Loucy (cell line): ENCODE data around the gene MESD.

ENCODE experiments used
- H2AFZ ChIP-seq: fragments of 200-600 bp; sonication (generic); 2 replicates; pipeline ENCODE4 v1.6.0; 2016; ENCODE audit warnings: antibody characterized with exemption, mild to moderate bottlenecking, low read length, moderate library complexity
- H3F3A ChIP-seq: fragments of 200-600 bp; 2 replicates; pipeline ENCODE4 v1.6.0; 2016; ENCODE audit warnings: antibody characterized with exemption, low read depth, mild to moderate bottlenecking
- H3K27me3 ChIP-seq: fragments of 200-600 bp; sonication (generic); 2 replicates; pipeline ENCODE4 v1.6.1; 2014; ENCODE audit warnings: low read length, mild to moderate bottlenecking; ENCODE audit not compliant: insufficient read depth, poor library complexity, severe bottlenecking
- H3K36me3 ChIP-seq: fragments of 200-600 bp; sonication (generic); 2 replicates; pipeline ENCODE4 v1.6.1; 2016; ENCODE audit warnings: low read length; ENCODE audit not compliant: insufficient read depth
- H3K4me1 ChIP-seq: fragments of 200-600 bp; sonication (generic); 2 replicates; pipeline ENCODE4 v1.5.1; 2014; ENCODE audit warnings: low read length, mild to moderate bottlenecking; ENCODE audit not compliant: insufficient read depth, poor library complexity, severe bottlenecking
- H3K4me2 ChIP-seq: fragments of 200-600 bp; sonication (generic); 2 replicates; pipeline ENCODE4 v1.6.0; 2014; ENCODE audit warnings: antibody characterized with exemption, low read length, low read depth, mild to moderate bottlenecking; ENCODE audit not compliant: poor library complexity, severe bottlenecking
- H3K4me3 ChIP-seq: fragments of 200-600 bp; sonication (generic); 2 replicates; pipeline ENCODE4 v1.5.1; 2014; ENCODE audit warnings: low read length, mild to moderate bottlenecking, mixed read lengths; ENCODE audit not compliant: poor library complexity, severe bottlenecking
- H3K79me2 ChIP-seq: fragments of 200-600 bp; sonication (generic); 2 replicates; pipeline ENCODE4 v1.6.1; 2014; ENCODE audit warnings: low read length; ENCODE audit not compliant: insufficient read depth
- H3K9ac ChIP-seq: fragments of 200-600 bp; sonication (generic); 2 replicates; pipeline ENCODE4 v1.6.0; 2014; ENCODE audit warnings: mild to moderate bottlenecking, low read depth, low read length, moderate library complexity; ENCODE audit not compliant: poor library complexity, severe bottlenecking
- H3K9me2 ChIP-seq: fragments of 200-600 bp; sonication (generic); replicated peaks from 2 replicates; pipeline ENCODE4 v1.6.1; 2016; ENCODE audit warnings: low read depth, low read length, mixed read lengths
- H3K9me3 ChIP-seq: fragments of 200-600 bp; sonication (generic); 2 replicates; pipeline ENCODE4 v1.6.1; 2014; ENCODE audit warnings: mild to moderate bottlenecking, antibody characterized with exemption, low read length, low read depth; ENCODE audit not compliant: insufficient read depth
- H4K20me1 ChIP-seq: fragments of 200-600 bp; sonication (generic); 2 replicates; pipeline ENCODE4 v1.6.0; 2014; ENCODE audit warnings: antibody characterized with exemption, low read length, mild to moderate bottlenecking; ENCODE audit not compliant: insufficient read depth, poor library complexity, severe bottlenecking
- CTCF ChIP-seq: fragments of 200-600 bp; sonication (generic); conservative IDR thresholded peaks from 2 replicates; pipeline ENCODE4 v1.5.1; 2014; ENCODE audit warnings: mild to moderate bottlenecking, antibody characterized with exemption, low read length
- EZH2phosphoT487 ChIP-seq: fragments of 200-600 bp; IDR thresholded peaks from 2 replicates; pipeline ENCODE4 v1.6.1; 2018; ENCODE audit warnings: antibody characterized with exemption, mild to moderate bottlenecking, moderate library complexity, borderline replicate concordance

Gene MESD

GRCh38 chr15:80989518-80990478, at the start of gene MESD:
Gene MESD, minus strand, starts transcription at chr15:80989819. Its CDS starts 28 bp downstream, at chr15:80989791.
- peaks cover 32% of the 10 kb centered on the region for H4K20me1 ChIP-seq
- no peaks in the 10 kb centered on the region for H3K36me3 ChIP-seq
- no peaks in the 10 kb centered on the region for H3K9me3 ChIP-seq
- no peaks in the 10 kb centered on the region for H3K27me3 ChIP-seq
- H3K9ac ChIP-seq: peak within 1 kb of the TSS; percentile 93
- peaks cover 48% of the 10 kb centered on the region for H3K79me2 ChIP-seq
- H3K4me1 ChIP-seq: peaks cover 42% of the 10 kb centered on the region
- peak within 1 kb of the TSS; percentile 91 for H3K4me2 ChIP-seq
- no peaks in the 10 kb centered on the region for H3F3A ChIP-seq
- no peaks in the 10 kb centered on the region for H3K9me2 ChIP-seq
- H3K4me3 ChIP-seq: peak within 1 kb of the TSS; percentile 96
- TF ChIP-seq CTCF (no peak), EZH2phosphoT487 (no peak)
- H2AFZ ChIP-seq: peak within 1 kb of the TSS; percentile 87

- H3F3A ChIP-seq: peaks cover 1% of the 10 kb centered on the region; the same call in 1 of the 2 replicates
- H3K9ac ChIP-seq: peak overlapping the region; percentile 28
- H3K4me3 ChIP-seq: no peak overlapping the region
- no peaks in the 10 kb centered on the region for H4K20me1 ChIP-seq
- H3K4me1 ChIP-seq: peaks cover 29% of the 10 kb centered on the region
- peak overlapping the region; percentile 33 for H3K4me2 ChIP-seq
- H2AFZ ChIP-seq: peak overlapping the region; percentile 94
- TF ChIP-seq EZH2phosphoT487 (no peak), CTCF (no peak)
- no peaks in the 10 kb centered on the region for H3K79me2 ChIP-seq
- H3K27me3 ChIP-seq: no peaks in the 10 kb centered on the region
- no peaks in the 10 kb centered on the region for H3K36me3 ChIP-seq
- no peaks in the 10 kb centered on the region for H3K9me3 ChIP-seq
- no peaks in the 10 kb centered on the region for H3K9me2 ChIP-seq
Measured at GRCh38 chr15:81038975-81039607, 49.5 kb upstream of the MESD start.

GRCh38 chr15:81037952-81038743, 48.5 kb upstream of the MESD start:
- Histone ChIP-seq H3K9ac (no peak overlapping the region), H4K20me1 (no peaks in the 10 kb centered on the region), H3K9me2 (no peaks in the 10 kb centered on the region), H3F3A (no peaks in the 10 kb centered on the region), H3K4me2 (no peak overlapping the region), H3K79me2 (no peaks in the 10 kb centered on the region), H3K4me3 (no peak overlapping the region), H3K9me3 (no peaks in the 10 kb centered on the region), H3K36me3 (no peaks in the 10 kb centered on the region), H3K4me1 (peaks cover 21% of the 10 kb centered on the region), H2AFZ (peak overlapping the region; percentile 94; the same call in 1 of the 2 replicates), H3K27me3 (no peaks in the 10 kb centered on the region)
- TF ChIP-seq CTCF (no peak), EZH2phosphoT487 (no peak)
